GM23338 (cell line): ENCODE results near the gene ABHD14A. TPM values are rescaled to one million over a fixed set of nuclear protein-coding genes. Genes with fewer than 3 reads are reported as not detected.
A peak's percentile ranks its signal among the peaks of the same experiment; 100 is the strongest.

ENCODE experiments used
- ATAC-seq: fragments of 200-7000 bp; cut with Tn5 transposase; 3 replicates; pipeline ENCODE4 v1.9.1; 2020
- DNase-seq: peaks from one replicate; pipeline ENCODE4 v3.0.0-alpha.2; 2015; ENCODE audit warnings: low spot score
- H2AFZ ChIP-seq: fragments of 200-600 bp; sonication (generic); 2 replicates; pipeline ENCODE4 v1.8.0; 2016; ENCODE audit warnings: antibody characterized with exemption, mild to moderate bottlenecking, moderate library complexity
- H3F3A ChIP-seq: fragments of 200-600 bp; sonication (generic); replicated peaks from 2 replicates; pipeline ENCODE4 v1.8.0; 2017; ENCODE audit warnings: antibody characterized with exemption, mixed run types, low read depth
- H3K27ac ChIP-seq: fragments of 200-600 bp; sonication (generic); 2 replicates; pipeline ENCODE4 v1.6.1; 2016; ENCODE audit warnings: low read depth
- H3K27me3 ChIP-seq: fragments of 200-600 bp; sonication (generic); 2 replicates; pipeline ENCODE4 v1.8.0; 2016; ENCODE audit warnings: mild to moderate bottlenecking, mixed run types, moderate library complexity; ENCODE audit not compliant: insufficient read depth
- H3K36me3 ChIP-seq: fragments of 200-600 bp; sonication (generic); 2 replicates; pipeline ENCODE4 v1.8.0; 2016; ENCODE audit warnings: mild to moderate bottlenecking; ENCODE audit not compliant: insufficient read depth
- H3K4me1 ChIP-seq: fragments of 200-600 bp; sonication (generic); 2 replicates; pipeline ENCODE4 v1.8.0; 2016; ENCODE audit warnings: mild to moderate bottlenecking, moderate library complexity; ENCODE audit not compliant: insufficient read depth
- H3K4me2 ChIP-seq: fragments of 200-600 bp; sonication (generic); 2 replicates; pipeline ENCODE4 v1.7.1; 2017; ENCODE audit warnings: mixed run types
- H3K4me3 ChIP-seq: fragments of 200-600 bp; sonication (generic); 2 replicates; pipeline ENCODE4 v1.6.1; 2016; ENCODE audit warnings: mixed run types
- H3K79me2 ChIP-seq: fragments of 200-600 bp; sonication (generic); replicated peaks from 2 replicates; pipeline ENCODE4 v1.8.0; 2017; ENCODE audit warnings: mild to moderate bottlenecking; ENCODE audit not compliant: insufficient read depth
- H3K9me2 ChIP-seq: fragments of 200-600 bp; sonication (generic); 2 replicates; pipeline ENCODE4 v1.8.0; 2017; ENCODE audit not compliant: insufficient read depth
- H4K20me1 ChIP-seq: fragments of 200-600 bp; sonication (generic); replicated peaks from 2 replicates; pipeline ENCODE4 v1.8.0; 2017; ENCODE audit warnings: mild to moderate bottlenecking; ENCODE audit not compliant: insufficient read depth
- H3K27ac Mint-ChIP-seq: 2 replicates; pipeline ENCODE4 v1.8.0; 2020; ENCODE audit warnings: inconsistent platforms, mild to moderate bottlenecking, moderate library complexity, mixed read lengths
- H3K27me3 Mint-ChIP-seq: 3 replicates; pipeline ENCODE4 v1.8.0; 2022; ENCODE audit warnings: low read depth, mild to moderate bottlenecking, moderate library complexity, mixed read lengths, inconsistent platforms; ENCODE audit not compliant: insufficient read depth, poor library complexity
- H3K36me3 Mint-ChIP-seq: 3 replicates; pipeline ENCODE4 v1.8.0; 2021; ENCODE audit warnings: low read depth, mild to moderate bottlenecking, inconsistent platforms, moderate library complexity, mixed read lengths
- H3K4me1 Mint-ChIP-seq: 3 replicates; pipeline ENCODE4 v1.8.0; 2020; ENCODE audit warnings: mild to moderate bottlenecking, inconsistent platforms, mixed read lengths
- H3K4me3 Mint-ChIP-seq: 3 replicates; pipeline ENCODE4 v1.8.0; 2021; ENCODE audit warnings: moderate library complexity, mild to moderate bottlenecking, inconsistent platforms, mixed read lengths
- H3K9me3 Mint-ChIP-seq: 3 replicates; pipeline ENCODE4 v1.8.0; 2020; ENCODE audit warnings: moderate library complexity, mild to moderate bottlenecking, inconsistent platforms, mixed read lengths
- CTCF ChIP-seq, 2 experiments: fragments of 200-600 bp in 1 of 2; sonication (generic) in 1 of 2; conservative IDR thresholded peaks; 2 replicates each; pipeline versions ENCODE4 v1.5.1 to v1.6.1; 2016 to 2017; ENCODE audit warnings: antibody characterized with exemption in 2 of 2, low read depth in 2 of 2, mild to moderate bottlenecking in 2 of 2, moderate library complexity in 1 of 2
- ETS1 ChIP-seq: IDR thresholded peaks from 2 replicates; pipeline ENCODE4 v1.6.1; 2016; ENCODE audit warnings: antibody characterized with exemption
- EZH2 ChIP-seq: fragments of 200-600 bp; sonication (generic); IDR thresholded peaks from one replicate; pipeline ENCODE4 v1.8.0; 2017; ENCODE audit warnings: antibody characterized with exemption, mild to moderate bottlenecking, low read depth; ENCODE audit not compliant: unreplicated experiment
- POLR2AphosphoS5 ChIP-seq: IDR thresholded peaks from 2 replicates; pipeline ENCODE4 v1.6.1; 2016; ENCODE audit warnings: antibody characterized with exemption, low read depth
- REST ChIP-seq: IDR thresholded peaks from one replicate; pipeline ENCODE4 v1.6.1; 2018; ENCODE audit warnings: antibody characterized with exemption; ENCODE audit not compliant: unreplicated experiment
- ZNF331 ChIP-seq: fragments of 250-450 bp; sonication (Bioruptor Pico); IDR thresholded peaks from 2 replicates; pipeline ENCODE4 v1.5.0; 2020; ENCODE audit warnings: low read depth, mild to moderate bottlenecking, moderate library complexity
- long read RNA-seq: library from polyadenylated mRNA; unstranded; transcript quantifications from one replicate; pipeline ENCODE4 v2.0.0, GENCODE V29; 2020; ENCODE audit not compliant: unreplicated experiment
- polyA plus RNA-seq: library from polyadenylated mRNA; unstranded; fragments of >200 nt; fragmentation: Nextera tagmentation; extraction: Ambion mirVana; gene quantifications from 2 replicates; pipeline ENCODE4 v1.2.1, GENCODE V29; 2016
- total RNA-seq: library from RNA; depleted of rRNA; stranded (reverse); fragments of >200 nt; shearing (Covaris generic); gene quantifications from 2 replicates; pipeline ENCODE4 v1.2.3, GENCODE V29; 2014; rRNA removed

The ABHD14A gene
- total RNA-seq (4.3 and 7.8 TPM in 2 replicates), polyA plus RNA-seq (12.7 TPM in 2 replicates)
- long read RNA-seq, partial matches to known transcripts = 0 of 7 reads
- long read RNA-seq, other reads (novel, unspliced or antisense) = 3 of 7 reads

- peaks cover 24% of the 10 kb centered on the region for H3F3A ChIP-seq
- H3K27ac ChIP-seq = no peak within 1 kb of the TSS
- 0 out of 2 replicates have a peak within 1 kb of the TSS, but pooled peaks have one; percentile 24 for H3K27ac Mint-ChIP-seq
- H3K79me2 ChIP-seq = no peaks in the 10 kb centered on the region
- H4K20me1 ChIP-seq = no peaks in the 10 kb centered on the region
- peak within 1 kb of the TSS; percentile 79 for H3K4me3 ChIP-seq
- TF ChIP-seq EZH2 (no peak), REST (no peak), ZNF331 (CRISPR knock-in tag) (no peak), POLR2AphosphoS5 (peak; percentile 58), ETS1 (no peak), CTCF (conservative IDR thresholded peaks at IDR 0.05; ENCODE audit: low read depth in 2 of 2) (no peak)
- H3K9me2 ChIP-seq = no peaks in the 10 kb centered on the region
- H3K4me1 Mint-ChIP-seq = peaks cover 22% of the 10 kb centered on the region
- H3K4me1 ChIP-seq = peaks cover 17% of the 10 kb centered on the region
- H3K4me3 Mint-ChIP-seq = peak within 1 kb of the TSS; percentile 83
- H2AFZ ChIP-seq = peak within 1 kb of the TSS; percentile 96
- H3K9me3 Mint-ChIP-seq = no peaks in the 10 kb centered on the region; the same call in 2 of the 3 replicates
- ATAC-seq = peak; percentile 77
- peaks cover 35% of the 10 kb centered on the region for H3K27me3 Mint-ChIP-seq
- peak; percentile 75 for DNase-seq
- peak within 1 kb of the TSS; percentile 91 for H3K4me2 ChIP-seq
- no peaks in the 10 kb centered on the region for H3K36me3 ChIP-seq
- no peaks in the 10 kb centered on the region; the same call in 1 of the 3 replicates for H3K36me3 Mint-ChIP-seq
- peaks cover 38% of the 10 kb centered on the region for H3K27me3 ChIP-seq
These were observed at the start of gene ABHD14A for GRCh38 chr3:51974963-51975851. ABHD14A (plus strand) TSS chr3:51975064; CDS start chr3:51975136, 72 bp downstream.
